Fibroblast of the aortic adventitia (primary cell): ENCODE results near the gene CLEC2D. TPM values are rescaled to one million over a fixed set of nuclear protein-coding genes. Genes with fewer than 3 reads are reported as not detected.
A peak's percentile ranks its signal among the peaks of the same experiment; 100 is the strongest.
"Not testable (repeated sequence)": the region's sequence is repeated elsewhere in the genome, so short reads cannot be mapped to it uniquely, and the experiment has no call there.

ENCODE experiments used
- DNase-seq: peaks from one replicate; pipeline ENCODE4 v3.0.0-alpha.2; 2010; ENCODE audit warnings: low read depth
- H3K4me3 ChIP-seq: 2 replicates; pipeline ENCODE4 v1.5.1; 2011; ENCODE audit warnings: low read depth, mild to moderate bottlenecking, control low read depth, low read length, moderate library complexity
- CTCF ChIP-seq: IDR thresholded peaks from 2 replicates; pipeline ENCODE4 v1.5.1; 2011; ENCODE audit warnings: mild to moderate bottlenecking, low read length, control low read depth, inconsistent platforms; ENCODE audit not compliant: insufficient read depth
- total RNA-seq: library from RNA; depleted of rRNA; stranded (reverse); fragments of >200 nt; gene quantifications from 2 replicates; pipeline ENCODE4 v1.2.3, GENCODE V29; 2012; ENCODE audit warnings: low replicate concordance

The CLEC2D gene
- total RNA-seq, 1 donor, result 4.6 TPM

- no peak for TF ChIP-seq CTCF
- no peak overlapping the region for H3K4me3 ChIP-seq
- no peak for DNase-seq
These were observed 24.7 kb downstream of the CLEC2D start for GRCh38 chr12:9694241-9694640.

DNA sequence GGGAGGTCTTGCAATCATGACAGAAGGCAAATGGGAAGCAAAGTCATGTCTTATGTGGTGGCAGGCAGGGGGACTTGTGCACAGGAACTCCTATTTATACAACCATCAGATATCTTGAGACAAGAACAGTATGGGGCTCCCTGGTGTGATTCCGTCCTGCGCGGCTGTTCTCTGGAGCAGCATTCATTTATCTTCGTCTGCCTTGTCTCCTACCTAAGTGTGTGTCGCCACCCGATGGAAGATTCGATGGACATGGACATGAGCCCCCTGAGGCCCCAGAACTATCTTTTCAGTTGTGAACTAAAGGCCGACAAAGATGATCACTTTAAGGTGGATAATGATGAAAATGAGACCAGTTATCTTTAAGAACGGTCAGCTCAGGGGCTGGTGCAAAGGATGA lies 25.6 kb downstream of the CLEC2D start:
- not testable (repeated sequence) for DNase-seq

GRCh38 chr12:9695661-9696060 lies 26.1 kb downstream of the CLEC2D start:
- H3K4me3 ChIP-seq, DNase-seq: not testable (repeated sequence)

More for the DNA sequence above, 25.6 kb downstream of the CLEC2D start:
- not testable (repeated sequence) for H3K4me3 ChIP-seq

DNA sequence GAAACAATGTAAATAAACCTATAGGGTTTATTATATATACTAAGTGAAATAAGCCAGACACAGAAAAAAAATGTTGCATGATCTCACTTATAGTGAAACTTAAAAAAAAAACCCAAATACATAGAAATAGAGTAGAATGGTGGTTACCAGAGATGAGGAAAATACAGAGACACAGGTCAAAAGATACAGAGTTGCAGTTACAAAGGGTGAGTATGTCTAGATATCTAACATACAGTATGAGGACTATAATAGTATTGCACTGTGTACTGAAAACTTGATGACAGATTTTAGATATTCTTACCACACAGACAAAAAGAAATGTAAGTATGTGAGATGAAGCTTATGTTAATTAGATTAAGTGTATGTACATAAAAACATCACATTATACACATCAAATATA lies 28.1 kb downstream of the CLEC2D start:
- DNase-seq, result no peak
- no peak overlapping the region for H3K4me3 ChIP-seq
- TF ChIP-seq CTCF, result no peak

- TF ChIP-seq CTCF, result no peak
- H3K4me3 ChIP-seq, result no peak overlapping the region
- no peak for DNase-seq
These were observed 29.2 kb downstream of the CLEC2D start for GRCh38 chr12:9698681-9699080.

DNA sequence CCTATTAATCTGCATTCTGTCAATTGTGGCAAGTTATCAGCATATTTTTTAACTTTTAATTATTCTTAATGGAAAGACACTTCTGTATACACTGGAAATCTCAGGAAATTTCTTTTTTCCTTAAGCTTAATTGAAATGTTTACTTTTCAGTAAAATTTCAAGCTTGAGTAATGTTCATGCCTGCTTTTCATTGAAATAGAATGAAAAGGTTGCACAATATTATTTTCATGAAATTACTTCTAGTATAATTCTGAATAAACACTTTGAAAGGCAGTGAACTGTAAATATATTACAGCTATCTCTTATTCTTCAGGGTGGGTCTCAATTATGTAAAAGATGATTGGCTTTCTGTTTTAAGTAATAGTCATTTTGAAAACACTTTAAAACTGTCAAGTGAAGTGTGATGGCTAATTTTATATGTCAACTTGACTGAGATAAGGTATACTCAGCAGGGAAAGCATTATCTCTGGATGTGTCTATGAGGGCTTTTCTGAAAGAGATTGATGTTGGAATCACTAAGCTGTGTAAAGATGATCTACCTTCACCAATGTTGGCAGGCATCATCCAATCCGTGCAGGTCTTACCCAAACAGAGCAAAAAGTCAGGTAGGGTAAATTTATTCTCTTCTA lies 29.9 kb downstream of the CLEC2D start:
- DNase-seq, result no peak
- no peak for TF ChIP-seq CTCF

GRCh38 chr12:9699898-9700605 lies 30.5 kb downstream of the CLEC2D start:
- no peak for TF ChIP-seq CTCF
- H3K4me3 ChIP-seq, result no peak overlapping the region
- DNase-seq, result peak; percentile 25

More for the DNA sequence above, 29.9 kb downstream of the CLEC2D start:
- H3K4me3 ChIP-seq, result no peak overlapping the region

DNA sequence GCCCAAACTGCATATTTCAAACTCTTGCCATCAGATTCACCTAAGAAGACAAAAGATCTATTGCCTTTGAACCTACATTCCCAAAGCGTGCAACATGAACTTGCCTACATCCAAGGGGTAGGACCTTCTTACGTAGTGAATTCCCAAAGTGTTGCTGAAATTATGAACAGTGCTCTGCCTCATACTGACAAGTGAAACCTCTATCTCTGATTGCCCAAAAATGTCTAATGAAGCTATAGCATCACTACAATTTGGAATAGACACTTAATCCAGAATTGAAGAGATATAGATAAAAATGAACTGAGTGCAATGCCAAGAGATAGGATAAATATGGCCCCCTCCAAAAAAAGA lies 31.1 kb downstream of the CLEC2D start:
- no peak overlapping the region for H3K4me3 ChIP-seq
- DNase-seq, result no peak
- no peak for TF ChIP-seq CTCF
